Suprapubic skin (tissue), 4 donors: ENCODE results near the gene SPC25. TPM values are rescaled to one million over a fixed set of nuclear protein-coding genes. Genes with fewer than 3 reads are reported as not detected.
A peak's percentile ranks its signal among the peaks of the same experiment; 100 is the strongest.
"Not testable (repeated sequence)": the region's sequence is repeated elsewhere in the genome, so short reads cannot be mapped to it uniquely, and the experiment has no call there.

Experiments
- DNase-seq, 2 donors: peaks; one replicate each; pipeline ENCODE4 v3.0.0-alpha.2; 2019; ENCODE audit warnings: low spot score in 2 of 2
- H3K27ac ChIP-seq: fragments of 200-600 bp; sonication (generic); one replicate; pipeline ENCODE4 v1.5.1; 2019
- H3K27me3 ChIP-seq: fragments of 200-600 bp; sonication (generic); one replicate; pipeline ENCODE4 v1.5.1; 2019
- H3K36me3 ChIP-seq: fragments of 200-600 bp; sonication (generic); one replicate; pipeline ENCODE4 v1.5.1; 2019
- H3K4me1 ChIP-seq: fragments of 200-600 bp; sonication (generic); one replicate; pipeline ENCODE4 v1.5.1; 2019
- H3K4me3 ChIP-seq: fragments of 200-600 bp; sonication (generic); one replicate; pipeline ENCODE4 v1.5.1; 2019; ENCODE audit warnings: mild to moderate bottlenecking
- H3K9me3 ChIP-seq: fragments of 200-600 bp; sonication (generic); one replicate; pipeline ENCODE4 v1.5.1; 2019
- EP300 ChIP-seq: sonication (generic); formaldehyde crosslinking; IDR thresholded peaks from one replicate; pipeline ENCODE4 v1.6.1; 2017; ENCODE audit warnings: antibody characterized with exemption
- POLR2A ChIP-seq, 2 donors: fragments of 450-650 bp; IDR thresholded peaks; one replicate each; pipeline ENCODE4 v1.6.1; 2017; ENCODE audit warnings: antibody characterized with exemption in 2 of 2, mild to moderate bottlenecking in 2 of 2, moderate library complexity in 2 of 2
- POLR2AphosphoS5 ChIP-seq, 3 donors: sonication (generic); formaldehyde crosslinking; IDR thresholded peaks; one replicate each; pipeline ENCODE4 v1.6.1; 2017; ENCODE audit warnings: antibody characterized with exemption in 3 of 3
- WGBS: methylation state at CpG from one replicate; pipeline ENCODE4 v1.1.5; 2018; 5-methylcytosine and 5-hydroxymethylcytosine counted together
- total RNA-seq, 4 donors: library from RNA; depleted of rRNA; stranded (reverse); fragments of >200 nt; gene quantifications; one replicate each; pipeline ENCODE4 v1.1.0, GENCODE V29; 2016
- TF ChIP-seq, protein P1 (sequence below), 2 donors: fragments of 200-600 bp in 1 of 2; fragments of 450-650 bp in 1 of 2; sonication (generic) in 1 of 2; IDR thresholded peaks; one replicate each; pipeline ENCODE4 v1.5.1; 2016 to 2019; ENCODE audit warnings: antibody characterized with exemption in 2 of 2, mild to moderate bottlenecking in 1 of 2, moderate library complexity in 1 of 2

The SPC25 gene
- total RNA-seq, 4 donors from 2014 or later = 0.62 to 4.3 (median 1.2) TPM; not detected in 1

GRCh38 chr2:168892327-168892726 lies 2.1 kb upstream of the SPC25 start:
- Histone ChIP-seq H3K4me1 (peaks cover 6% of the 10 kb centered on the region), H3K9me3 (no peaks in the 10 kb centered on the region), H3K27ac (no peak overlapping the region), H3K4me3 (no peak overlapping the region), H3K27me3 (no peaks in the 10 kb centered on the region), H3K36me3 (no peaks in the 10 kb centered on the region)
- WGBS = 81% methylated on average over 3 of the region's 3 CpGs
- TF ChIP-seq, protein P1, sequence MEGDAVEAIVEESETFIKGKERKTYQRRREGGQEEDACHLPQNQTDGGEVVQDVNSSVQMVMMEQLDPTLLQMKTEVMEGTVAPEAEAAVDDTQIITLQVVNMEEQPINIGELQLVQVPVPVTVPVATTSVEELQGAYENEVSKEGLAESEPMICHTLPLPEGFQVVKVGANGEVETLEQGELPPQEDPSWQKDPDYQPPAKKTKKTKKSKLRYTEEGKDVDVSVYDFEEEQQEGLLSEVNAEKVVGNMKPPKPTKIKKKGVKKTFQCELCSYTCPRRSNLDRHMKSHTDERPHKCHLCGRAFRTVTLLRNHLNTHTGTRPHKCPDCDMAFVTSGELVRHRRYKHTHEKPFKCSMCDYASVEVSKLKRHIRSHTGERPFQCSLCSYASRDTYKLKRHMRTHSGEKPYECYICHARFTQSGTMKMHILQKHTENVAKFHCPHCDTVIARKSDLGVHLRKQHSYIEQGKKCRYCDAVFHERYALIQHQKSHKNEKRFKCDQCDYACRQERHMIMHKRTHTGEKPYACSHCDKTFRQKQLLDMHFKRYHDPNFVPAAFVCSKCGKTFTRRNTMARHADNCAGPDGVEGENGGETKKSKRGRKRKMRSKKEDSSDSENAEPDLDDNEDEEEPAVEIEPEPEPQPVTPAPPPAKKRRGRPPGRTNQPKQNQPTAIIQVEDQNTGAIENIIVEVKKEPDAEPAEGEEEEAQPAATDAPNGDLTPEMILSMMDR (IDR thresholded peaks at IDR 0.05) = no peak
- TF ChIP-seq POLR2AphosphoS5 (IDR thresholded peaks at IDR 0.05) (no peak), POLR2A (IDR thresholded peaks at IDR 0.05) (no peak), EP300 (no peak)
- DNase-seq = no peak

DNA sequence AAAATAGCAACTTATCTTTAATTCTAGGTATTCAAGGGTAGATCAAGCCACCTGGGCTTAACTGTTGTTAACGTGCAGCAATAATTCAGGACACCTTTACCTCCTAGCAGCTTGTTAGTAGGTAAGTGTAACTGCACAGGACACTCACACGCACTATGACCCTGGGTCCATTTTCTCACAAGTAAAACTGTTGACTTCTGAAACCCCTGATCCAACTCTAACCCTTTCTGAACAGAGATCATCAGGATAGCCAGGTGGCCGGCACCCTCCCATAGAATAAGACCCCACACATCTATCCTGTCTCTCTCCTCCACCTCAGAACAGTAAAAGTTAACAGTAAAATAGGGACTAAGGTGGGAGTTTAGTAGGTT lies 610 bp downstream of the SPC25 start:
- TF ChIP-seq EP300 (no peak), POLR2AphosphoS5 (IDR thresholded peaks at IDR 0.05) (no peak), POLR2A (IDR thresholded peaks at IDR 0.05) (no peak)
- TF ChIP-seq, protein P1 (IDR thresholded peaks at IDR 0.05) = no peak
- H3K27ac ChIP-seq = no peak overlapping the region
- H3K4me3 ChIP-seq = peak overlapping the region; percentile 61
- WGBS = 42% methylated on average over 3 of the region's 3 CpGs
- no peaks in the 10 kb centered on the region for H3K36me3 ChIP-seq
- H3K4me1 ChIP-seq = peaks cover 6% of the 10 kb centered on the region
- H3K27me3 ChIP-seq = no peaks in the 10 kb centered on the region
- DNase-seq = no peak
- no peaks in the 10 kb centered on the region for H3K9me3 ChIP-seq

DNA sequence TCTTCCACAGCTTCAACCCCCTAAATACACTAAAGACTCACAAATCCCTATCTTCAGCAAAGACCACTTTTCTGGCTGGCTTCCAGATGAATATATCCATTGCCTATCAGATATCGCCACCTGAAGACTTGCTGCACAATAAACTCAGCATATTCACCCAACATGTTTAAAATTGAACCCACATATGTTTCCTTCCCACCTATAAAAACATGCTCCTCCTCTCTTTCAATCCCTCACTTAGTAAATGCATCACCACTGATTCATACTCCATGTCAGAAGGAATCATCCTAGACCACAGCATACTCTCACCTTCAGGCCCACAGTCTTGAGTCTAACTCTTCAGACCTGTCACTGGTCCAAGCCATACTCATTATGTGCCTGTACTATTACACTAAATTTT lies 5.3 kb downstream of the SPC25 start:
- Histone ChIP-seq H3K27ac (no peak overlapping the region), H3K9me3 (no peaks in the 10 kb centered on the region), H3K4me3 (no peak overlapping the region), H3K36me3 (no peaks in the 10 kb centered on the region), H3K4me1 (peaks cover 4% of the 10 kb centered on the region), H3K27me3 (no peaks in the 10 kb centered on the region)
- TF ChIP-seq POLR2AphosphoS5 (IDR thresholded peaks at IDR 0.05) (no peak), POLR2A (IDR thresholded peaks at IDR 0.05) (no peak), EP300 (no peak)
- TF ChIP-seq, protein P1 (IDR thresholded peaks at IDR 0.05) = no peak
- 100% methylated on average over 1 of the region's 1 CpG for WGBS
- DNase-seq = no peak

DNA sequence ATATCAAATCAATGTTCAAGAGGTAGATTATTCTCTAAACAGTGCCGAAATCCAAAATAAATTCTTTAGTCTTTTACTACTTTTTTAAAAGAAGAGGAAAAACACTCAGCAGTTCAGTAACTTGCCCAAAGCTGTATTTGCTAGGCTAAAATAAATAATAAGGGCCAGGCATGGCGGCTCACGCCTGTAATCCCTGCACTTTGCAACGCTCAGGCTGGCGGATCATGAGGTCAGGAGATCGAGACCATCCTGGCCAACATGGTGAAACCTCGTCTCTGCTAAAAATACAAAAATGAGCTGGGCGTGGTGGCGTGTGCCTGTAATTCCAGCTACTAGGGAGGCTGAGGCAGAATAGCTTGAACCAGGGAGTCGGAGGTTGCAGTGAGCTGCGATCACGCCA lies 8.1 kb downstream of the SPC25 start:
- not testable (repeated sequence) for H3K4me1 ChIP-seq, H3K27me3 ChIP-seq, H3K4me3 ChIP-seq, H3K36me3 ChIP-seq, H3K9me3 ChIP-seq, H3K27ac ChIP-seq, DNase-seq
- WGBS = 95% methylated on average over 12 of the region's 12 CpGs

- TF ChIP-seq EP300 (no peak), POLR2A (IDR thresholded peaks at IDR 0.05) (no peak), POLR2AphosphoS5 (IDR thresholded peaks at IDR 0.05) (no peak)
- TF ChIP-seq, protein P1 (IDR thresholded peaks at IDR 0.05) = no peak
- Histone ChIP-seq H3K36me3 (no peaks in the 10 kb centered on the region), H3K4me3 (no peak overlapping the region), H3K9me3 (no peaks in the 10 kb centered on the region), H3K4me1 (no peaks in the 10 kb centered on the region), H3K27ac (no peak overlapping the region), H3K27me3 (no peaks in the 10 kb centered on the region)
- no peak for DNase-seq
- 90% methylated on average over 6 of the region's 6 CpGs for WGBS
These were observed 15.7 kb downstream of the SPC25 start for GRCh38 chr2:168874368-168875054.

DNA sequence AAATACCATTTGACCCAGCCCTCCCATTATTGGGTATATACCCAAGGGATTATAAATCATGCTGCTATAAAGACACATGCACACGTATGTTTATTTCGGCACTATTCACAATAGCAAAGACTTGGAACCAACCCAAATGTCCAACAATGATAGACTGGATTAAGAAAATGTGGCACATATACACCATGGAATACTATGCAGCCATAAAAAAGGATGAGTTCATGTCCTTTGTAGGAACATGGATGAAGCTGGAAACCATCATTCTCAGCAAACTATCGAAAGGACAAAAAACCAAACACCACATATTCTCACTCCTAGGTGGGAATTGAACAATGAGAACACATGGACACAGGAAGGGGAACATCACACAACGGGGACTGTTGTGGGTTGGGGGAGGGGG lies 19.4 kb downstream of the SPC25 start:
- not testable (repeated sequence) for H3K36me3 ChIP-seq, DNase-seq, H3K27ac ChIP-seq, H3K4me1 ChIP-seq, H3K4me3 ChIP-seq, H3K9me3 ChIP-seq, H3K27me3 ChIP-seq
- WGBS = 92% methylated on average over 4 of the region's 4 CpGs

DNA sequence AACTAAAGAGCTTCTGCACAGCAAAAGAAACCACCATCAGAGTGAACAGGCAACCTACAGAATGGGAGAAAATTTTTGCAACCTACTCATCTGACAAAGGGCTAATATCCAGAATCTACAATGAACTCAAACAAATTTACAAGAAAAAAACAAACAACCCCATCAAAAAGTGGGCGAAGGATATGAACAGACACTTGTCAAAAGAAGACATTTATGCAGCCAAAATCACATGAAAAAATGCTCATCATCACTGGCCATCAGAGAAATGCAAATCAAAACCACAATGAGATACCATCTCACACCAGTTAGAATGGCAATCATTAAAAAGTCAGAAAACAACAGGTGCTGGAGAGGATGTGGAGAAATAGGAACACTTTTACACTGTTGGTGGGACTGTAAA lies 19.9 kb downstream of the SPC25 start:
- H3K4me1 ChIP-seq, H3K36me3 ChIP-seq, H3K27ac ChIP-seq, DNase-seq, H3K4me3 ChIP-seq, H3K27me3 ChIP-seq, H3K9me3 ChIP-seq: not testable (repeated sequence)
- WGBS = 100% methylated on average over 1 of the region's 1 CpG

DNA sequence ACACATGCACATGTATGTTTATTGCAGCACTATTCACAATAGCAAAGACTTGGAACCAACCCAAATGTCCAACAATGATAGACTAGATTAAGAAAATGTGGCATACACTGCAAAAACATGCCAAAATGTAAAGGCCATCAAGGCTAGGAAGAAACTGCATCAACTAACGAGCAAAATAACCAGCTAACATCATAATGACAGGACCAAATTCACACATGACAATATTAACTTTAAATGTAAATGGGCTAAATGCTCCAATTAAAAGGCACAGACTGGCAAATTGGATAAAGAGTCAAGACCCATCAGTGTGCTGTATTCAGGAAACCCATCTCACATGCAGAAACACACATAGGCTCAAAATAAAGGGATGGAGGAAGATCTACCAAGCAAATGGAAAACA lies 23.1 kb downstream of the SPC25 start:
- H3K36me3 ChIP-seq = peaks cover 20% of the 10 kb centered on the region
- not testable (repeated sequence) for H3K4me1 ChIP-seq, H3K4me3 ChIP-seq, H3K27me3 ChIP-seq, H3K27ac ChIP-seq, H3K9me3 ChIP-seq, DNase-seq
- 97% methylated on average over 1 of the region's 1 CpG for WGBS
